Measurements from ENCODE around the gene CYP2S1. TPM values are rescaled to one million over a fixed set of nuclear protein-coding genes. Genes with fewer than 3 reads are reported as not detected.
A peak's percentile ranks its signal among the peaks of the same experiment; 100 is the strongest.
"Not testable (repeated sequence)": the region's sequence is repeated elsewhere in the genome, so short reads cannot be mapped to it uniquely, and the experiment has no call there.

The CYP2S1 gene
- 8.6 TPM for polyA plus RNA-seq (2013, experiment 1 of 2)
- polyA plus RNA-seq (2013, experiment 2 of 2): 8.4 TPM

- H3K9me3 ChIP-seq (replicated peaks in 1 of 2; ENCODE audit: control insufficient read depth in 2 of 2, insufficient read depth in 1 of 2, low read depth in 1 of 2, low read length in 2 of 2): no peaks in the 10 kb centered on the region
- no peak within 1 kb of the TSS for H3K4ac ChIP-seq (ENCODE audit: low read length)
- H2BK12ac ChIP-seq (ENCODE audit: low read length): peak within 1 kb of the TSS; percentile 30
- peaks cover 0 to 69% (median 5%) of the 10 kb centered on the region in 3 experiments for H3K27me3 ChIP-seq (ENCODE audit: control insufficient read depth in 3 of 3, insufficient read depth in 3 of 3, low read depth in 1 of 3, low read length in 3 of 3)
- peak within 1 kb of the TSS; percentile 56 for H2AK5ac ChIP-seq (ENCODE audit: low read depth, low read length)
- peaks cover 2% of the 10 kb centered on the region for H3K79me1 ChIP-seq (ENCODE audit: low read depth, low read length)
- no CpG with 5 or more reads among the region's 58 CpGs for WGBS, 2 donors (ENCODE audit: extremely low coverage in 2 of 2, insufficient read length in 2 of 2, insufficient replicate concordance in 1 of 2)
- H2BK120ac ChIP-seq (ENCODE audit: low read depth, low read length): no peak within 1 kb of the TSS
- DNase-seq (ENCODE audit: low spot score): no peak
- H4K91ac ChIP-seq (ENCODE audit: low read depth, low read length, poor library complexity): no peak within 1 kb of the TSS
- no peak within 1 kb of the TSS for H2BK5ac ChIP-seq (ENCODE audit: low read length)
- peak within 1 kb of the TSS; percentile 82 for H3K9ac ChIP-seq (ENCODE audit: low read depth, low read length, poor library complexity)
- H2BK15ac ChIP-seq (ENCODE audit: low read length): peak within 1 kb of the TSS; percentile 86
- H4K8ac ChIP-seq (ENCODE audit: low read depth, low read length): no peak within 1 kb of the TSS
- peak within 1 kb of the TSS; percentile 31 for H3K18ac ChIP-seq (ENCODE audit: low read length)
- H2AFZ ChIP-seq (ENCODE audit: low read length): peak within 1 kb of the TSS; percentile 84
- peaks cover 0 to 4% of the 10 kb centered on the region in 2 donors for H3K36me3 ChIP-seq (replicated peaks in 1 of 2; ENCODE audit: control insufficient read depth in 2 of 2, insufficient read depth in 2 of 2, low read length in 2 of 2)
- H3K4me3 ChIP-seq (ENCODE audit: low read length in 2 of 2): peak within 1 kb of the TSS in 1 of 2 donors; percentile 86
- H3K4me2 ChIP-seq (ENCODE audit: insufficient read depth, low read length, poor library complexity, severe bottlenecking): peak within 1 kb of the TSS; percentile 95
- H3K27ac ChIP-seq (replicated peaks; ENCODE audit: low read length): no peak within 1 kb of the TSS
- no peak within 1 kb of the TSS for H3K14ac ChIP-seq (ENCODE audit: low read length)
- H3K23ac ChIP-seq (ENCODE audit: low read depth, low read length, poor library complexity): peak within 1 kb of the TSS; percentile 0
- H3K4me1 ChIP-seq (ENCODE audit: control insufficient read depth in 2 of 2, insufficient read depth in 1 of 2, low read depth in 1 of 2, low read length in 2 of 2): peaks cover 3 to 11% of the 10 kb centered on the region in 2 donors
Measured at GRCh38 chr19:41192574-41193429, at the start of gene CYP2S1. CYP2S1 (plus strand) TSS chr19:41193219; CDS start chr19:41193265, 46 bp downstream.

GRCh38 chr19:41144403-41144802 is 48.6 kb upstream of the CYP2S1 start:
- Histone ChIP-seq H3K4ac (ENCODE audit: low read length) (no peak overlapping the region), H3K9me3 (replicated peaks in 1 of 2; ENCODE audit: control insufficient read depth in 2 of 2, insufficient read depth in 1 of 2, low read depth in 1 of 2, low read length in 2 of 2) (no peaks in the 10 kb centered on the region), H3K9ac (ENCODE audit: low read depth, low read length, poor library complexity) (no peak overlapping the region), H2BK12ac (ENCODE audit: low read length) (no peak overlapping the region), H3K18ac (ENCODE audit: low read length) (no peak overlapping the region), H3K27me3 (ENCODE audit: control insufficient read depth in 3 of 3, insufficient read depth in 3 of 3, low read depth in 1 of 3, low read length in 3 of 3) (no peaks in the 10 kb centered on the region), H3K4me1 (ENCODE audit: control insufficient read depth in 2 of 2, insufficient read depth in 1 of 2, low read depth in 1 of 2, low read length in 2 of 2) (no peaks in the 10 kb centered on the region), H3K27ac (replicated peaks; ENCODE audit: low read length) (no peak overlapping the region), H2BK120ac (ENCODE audit: low read depth, low read length) (no peak overlapping the region), H3K4me3 (ENCODE audit: low read length in 2 of 2) (no peak overlapping the region), H4K91ac (ENCODE audit: low read depth, low read length, poor library complexity) (no peak overlapping the region), H3K23ac (ENCODE audit: low read depth, low read length, poor library complexity) (no peak overlapping the region), H3K4me2 (ENCODE audit: insufficient read depth, low read length, poor library complexity, severe bottlenecking) (no peak overlapping the region), H4K8ac (ENCODE audit: low read depth, low read length) (no peak overlapping the region), H2BK15ac (ENCODE audit: low read length) (no peak overlapping the region), H3K79me1 (ENCODE audit: low read depth, low read length) (no peaks in the 10 kb centered on the region), H2BK5ac (ENCODE audit: low read length) (no peak overlapping the region), H3K14ac (ENCODE audit: low read length) (no peak overlapping the region), H3K36me3 (replicated peaks in 1 of 2; ENCODE audit: control insufficient read depth in 2 of 2, insufficient read depth in 2 of 2, low read length in 2 of 2) (no peaks in the 10 kb centered on the region), H2AFZ (ENCODE audit: low read length) (no peak overlapping the region), H2AK5ac (ENCODE audit: low read depth, low read length) (no peak overlapping the region)
- no CpG with 5 or more reads among the region's 7 CpGs for WGBS, 2 donors (ENCODE audit: extremely low coverage in 2 of 2, insufficient read length in 2 of 2, insufficient replicate concordance in 1 of 2)
- peak; percentile 54 for DNase-seq (ENCODE audit: low spot score)

- Histone ChIP-seq H2BK15ac (ENCODE audit: low read length) (no peak overlapping the region), H3K4me3 (ENCODE audit: low read length in 2 of 2) (no peak overlapping the region)
Measured at GRCh38 chr19:41149831-41150230, 43.2 kb upstream of the CYP2S1 start.

GRCh38 chr19:41150986-41151385 is 42.0 kb upstream of the CYP2S1 start:
- not testable (repeated sequence) for H2AK5ac ChIP-seq (ENCODE audit: low read depth, low read length); H2BK120ac ChIP-seq (ENCODE audit: low read depth, low read length); H3K9ac ChIP-seq (ENCODE audit: low read depth, low read length, poor library complexity); H2BK12ac ChIP-seq (ENCODE audit: low read length); DNase-seq (ENCODE audit: low spot score); H4K8ac ChIP-seq (ENCODE audit: low read depth, low read length); H2BK15ac ChIP-seq (ENCODE audit: low read length); H3K4ac ChIP-seq (ENCODE audit: low read length); H3K4me1 ChIP-seq (ENCODE audit: control insufficient read depth in 2 of 2, insufficient read depth in 1 of 2, low read depth in 1 of 2, low read length in 2 of 2); H3K18ac ChIP-seq (ENCODE audit: low read length); H3K79me1 ChIP-seq (ENCODE audit: low read depth, low read length); H2AFZ ChIP-seq (ENCODE audit: low read length); H3K36me3 ChIP-seq (replicated peaks in 1 of 2; ENCODE audit: control insufficient read depth in 2 of 2, insufficient read depth in 2 of 2, low read length in 2 of 2); H4K91ac ChIP-seq (ENCODE audit: low read depth, low read length, poor library complexity); H3K4me3 ChIP-seq (ENCODE audit: low read length in 2 of 2); H3K9me3 ChIP-seq (replicated peaks in 1 of 2; ENCODE audit: control insufficient read depth in 2 of 2, insufficient read depth in 1 of 2, low read depth in 1 of 2, low read length in 2 of 2); H3K27ac ChIP-seq (replicated peaks; ENCODE audit: low read length); H3K4me2 ChIP-seq (ENCODE audit: insufficient read depth, low read length, poor library complexity, severe bottlenecking); H3K23ac ChIP-seq (ENCODE audit: low read depth, low read length, poor library complexity); H3K14ac ChIP-seq (ENCODE audit: low read length); H3K27me3 ChIP-seq (ENCODE audit: control insufficient read depth in 3 of 3, insufficient read depth in 3 of 3, low read depth in 1 of 3, low read length in 3 of 3); H2BK5ac ChIP-seq (ENCODE audit: low read length)
- WGBS, 2 donors (ENCODE audit: extremely low coverage in 2 of 2, insufficient read length in 2 of 2, insufficient replicate concordance in 1 of 2): no CpG with 5 or more reads among the region's 7 CpGs

More at GRCh38 chr19:41149831-41150230, 43.2 kb upstream of the CYP2S1 start:
- DNase-seq (ENCODE audit: low spot score): no peak
- Histone ChIP-seq H4K91ac (ENCODE audit: low read depth, low read length, poor library complexity) (no peak overlapping the region), H3K4me1 (ENCODE audit: control insufficient read depth in 2 of 2, insufficient read depth in 1 of 2, low read depth in 1 of 2, low read length in 2 of 2) (no peaks in the 10 kb centered on the region), H3K27ac (replicated peaks; ENCODE audit: low read length) (no peak overlapping the region), H2BK120ac (ENCODE audit: low read depth, low read length) (no peak overlapping the region), H3K9ac (ENCODE audit: low read depth, low read length, poor library complexity) (no peak overlapping the region), H2BK12ac (ENCODE audit: low read length) (no peak overlapping the region), H3K4me2 (ENCODE audit: insufficient read depth, low read length, poor library complexity, severe bottlenecking) (no peak overlapping the region), H3K36me3 (replicated peaks in 1 of 2; ENCODE audit: control insufficient read depth in 2 of 2, insufficient read depth in 2 of 2, low read length in 2 of 2) (no peaks in the 10 kb centered on the region), H3K4ac (ENCODE audit: low read length) (no peak overlapping the region), H2BK5ac (ENCODE audit: low read length) (no peak overlapping the region), H2AFZ (ENCODE audit: low read length) (no peak overlapping the region), H3K27me3 (ENCODE audit: control insufficient read depth in 3 of 3, insufficient read depth in 3 of 3, low read depth in 1 of 3, low read length in 3 of 3) (no peaks in the 10 kb centered on the region), H3K18ac (ENCODE audit: low read length) (no peak overlapping the region), H3K79me1 (ENCODE audit: low read depth, low read length) (no peaks in the 10 kb centered on the region), H3K14ac (ENCODE audit: low read length) (no peak overlapping the region), H3K9me3 (replicated peaks in 1 of 2; ENCODE audit: control insufficient read depth in 2 of 2, insufficient read depth in 1 of 2, low read depth in 1 of 2, low read length in 2 of 2) (no peaks in the 10 kb centered on the region), H4K8ac (ENCODE audit: low read depth, low read length) (no peak overlapping the region), H2AK5ac (ENCODE audit: low read depth, low read length) (no peak overlapping the region), H3K23ac (ENCODE audit: low read depth, low read length, poor library complexity) (no peak overlapping the region)
- no CpG with 5 or more reads among the region's 2 CpGs for WGBS, 2 donors (ENCODE audit: extremely low coverage in 2 of 2, insufficient read length in 2 of 2, insufficient replicate concordance in 1 of 2)
